GM21360 (cell line): Measurements from ENCODE around the gene RBM19.

Experiments
- ATAC-seq: cut with Tn5 transposase; IDR thresholded peaks from one replicate; pipeline ENCODE4 v1.9.1; 2021; ENCODE audit warnings: mild to moderate bottlenecking, moderate library complexity; ENCODE audit not compliant: unreplicated experiment

RBM19 gene

DNA sequence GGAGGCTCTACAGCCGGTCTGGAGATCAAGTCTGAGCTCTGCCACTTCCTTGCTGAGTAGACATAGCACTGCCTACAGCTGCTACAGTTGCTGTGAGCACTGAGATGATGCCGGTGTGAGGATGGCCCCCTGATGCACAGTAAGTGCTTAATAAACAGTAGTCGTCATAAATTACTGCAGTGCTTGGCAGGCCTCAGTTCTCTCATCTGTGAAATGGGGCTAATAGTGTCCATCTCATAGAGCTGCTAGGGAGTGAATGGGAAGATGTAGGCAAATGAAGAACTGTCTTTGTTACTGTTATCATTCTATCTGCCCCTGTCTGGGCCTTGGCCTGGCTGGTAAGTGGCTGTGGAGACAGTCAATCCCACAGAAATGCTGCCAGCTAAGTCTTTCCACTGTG lies 124.3 kb downstream of the RBM19 start:
- no peak for ATAC-seq

DNA sequence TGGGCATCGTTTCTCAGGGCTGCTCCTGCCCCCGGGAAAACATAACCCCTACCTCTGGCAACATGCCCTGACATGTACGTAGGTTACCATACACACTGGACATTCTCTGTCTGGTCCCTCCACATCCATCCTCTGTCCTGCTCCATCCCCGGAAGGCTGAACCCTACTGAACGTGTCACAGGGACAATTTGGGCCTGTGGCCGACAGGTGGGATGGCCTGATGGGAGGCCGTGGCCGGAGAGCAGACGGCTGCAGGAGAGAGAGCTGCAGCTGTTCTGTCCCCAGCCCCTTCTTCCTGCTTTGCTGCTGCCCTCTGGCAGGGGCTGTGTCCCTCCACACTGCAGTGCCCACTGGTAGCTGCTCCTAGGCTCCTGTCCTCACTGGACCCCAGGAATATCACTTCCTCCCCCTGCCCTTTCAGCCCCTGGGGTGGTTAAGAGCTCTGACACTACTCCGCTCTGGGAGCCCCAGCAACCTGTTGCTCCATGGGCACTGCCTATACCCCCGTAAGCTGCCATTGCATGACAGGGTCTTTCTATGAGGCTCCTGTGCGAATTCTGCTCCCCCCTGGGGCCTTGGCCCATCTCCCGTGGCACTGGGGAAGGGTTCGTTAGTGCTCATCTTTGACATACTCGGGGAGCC lies 125.6 kb downstream of the RBM19 start:
- ATAC-seq: no peak

DNA sequence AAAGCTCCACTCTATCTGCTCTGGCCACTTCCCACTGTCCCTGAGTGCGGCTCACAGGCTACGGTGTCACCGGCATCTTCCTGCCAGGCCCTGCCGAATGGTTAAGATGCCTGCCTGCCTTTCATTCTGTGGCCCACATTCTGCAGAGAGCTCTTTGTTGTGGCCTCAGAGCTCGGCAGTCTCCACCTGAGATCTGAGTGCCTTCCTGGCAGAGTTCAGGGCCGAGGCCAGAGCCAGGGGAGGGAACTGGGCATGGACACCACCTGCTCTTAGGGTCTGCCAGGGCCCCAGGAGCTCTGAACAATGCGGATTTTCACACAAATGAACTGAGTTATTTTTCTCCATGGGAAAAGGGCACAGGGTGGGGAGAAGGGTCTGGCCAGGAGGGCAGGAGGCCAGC lies 127.2 kb downstream of the RBM19 start:
- ATAC-seq: no peak

DNA sequence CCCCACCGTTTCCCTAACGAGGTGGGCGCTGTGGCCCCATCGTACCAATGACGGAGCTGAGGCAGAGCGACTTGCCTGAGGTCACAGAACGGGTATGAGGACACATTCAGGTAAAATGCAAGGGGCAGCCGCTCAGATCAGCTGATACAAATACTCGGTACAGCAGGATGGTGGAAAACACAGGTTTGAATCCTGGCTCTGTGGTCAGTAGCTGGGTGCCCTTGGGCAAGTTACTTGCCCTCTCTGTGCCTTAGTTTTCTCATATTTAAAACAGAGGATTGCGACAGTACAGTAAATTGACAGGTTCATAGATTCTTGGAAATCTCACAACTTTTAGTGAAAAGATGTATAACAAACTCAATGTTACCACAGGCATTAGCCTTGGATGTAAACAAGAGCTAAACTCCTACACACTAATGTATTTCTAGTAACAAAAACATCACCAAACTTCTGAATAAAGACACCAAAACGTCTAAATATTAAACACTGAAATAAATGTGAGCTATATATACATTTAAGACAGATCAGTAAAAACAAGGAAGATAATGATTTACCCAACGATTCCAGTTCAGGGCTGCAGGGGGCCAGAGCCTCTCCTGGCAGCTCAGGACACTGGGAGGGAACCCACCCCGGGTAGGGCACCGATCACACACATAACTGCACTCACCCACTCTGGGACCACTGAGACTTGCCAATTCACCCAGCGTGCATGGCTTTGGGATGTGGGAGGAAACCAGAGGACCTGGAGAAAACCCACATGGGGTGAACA lies 128.4 kb downstream of the RBM19 start:
- no peak for ATAC-seq

DNA sequence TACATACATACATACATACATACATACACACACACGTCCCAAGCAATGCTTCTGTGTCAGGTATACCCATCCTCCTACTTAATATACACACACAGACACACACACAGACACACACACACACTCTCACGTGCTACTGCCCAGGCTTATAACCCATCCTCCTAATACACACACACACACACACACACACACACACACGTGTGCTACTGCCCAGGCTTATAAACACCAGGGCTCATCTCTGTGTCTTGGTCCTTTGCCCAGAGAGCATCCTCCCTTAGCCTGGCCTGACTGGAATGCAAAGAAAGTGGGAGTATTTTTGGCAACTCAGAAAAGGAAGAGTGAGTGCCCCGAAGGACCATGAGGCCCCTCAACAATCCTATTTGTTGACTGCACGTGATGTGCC lies 129.0 kb downstream of the RBM19 start:
- no peak for ATAC-seq

DNA sequence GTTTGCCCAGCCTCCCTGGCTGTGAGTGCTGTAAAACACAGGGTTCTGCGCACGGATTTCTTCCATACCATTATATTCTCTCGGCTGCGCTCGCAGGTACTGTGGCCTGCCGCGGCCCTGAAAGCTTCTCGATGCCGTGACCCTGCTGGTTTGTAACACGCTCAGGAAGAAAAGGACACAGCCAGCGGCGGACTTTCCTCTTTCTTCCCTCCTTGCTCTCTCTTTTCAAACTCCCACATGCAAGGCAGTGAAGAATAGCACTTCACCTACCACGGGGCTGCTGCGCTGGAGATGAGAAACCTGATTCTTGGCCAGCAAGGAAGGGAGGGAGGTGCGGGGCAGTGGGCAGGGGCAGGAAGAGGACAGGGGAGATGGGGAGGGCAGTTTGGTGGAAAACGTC lies 130.2 kb downstream of the RBM19 start:
- no peak for ATAC-seq

DNA sequence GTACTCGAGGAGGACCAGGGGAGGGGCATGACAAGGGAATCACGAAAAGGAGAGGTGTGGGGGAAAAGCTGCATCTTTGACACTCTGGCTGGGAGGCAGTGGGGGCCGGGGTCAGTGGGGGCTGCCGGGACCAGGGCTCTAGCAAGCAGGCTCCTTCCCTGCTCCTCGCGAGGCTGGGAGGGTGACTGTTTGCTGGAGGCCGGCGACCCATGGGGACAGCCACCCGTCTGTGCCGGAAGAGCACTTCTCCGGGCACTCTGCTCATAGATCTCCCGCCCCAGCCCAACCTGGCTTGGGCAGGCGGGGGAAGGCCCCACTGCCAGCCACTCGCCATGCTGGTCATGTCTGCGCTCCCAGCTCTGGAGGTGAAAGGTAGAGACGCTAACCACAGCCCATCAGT lies 130.7 kb downstream of the RBM19 start:
- no peak for ATAC-seq

DNA sequence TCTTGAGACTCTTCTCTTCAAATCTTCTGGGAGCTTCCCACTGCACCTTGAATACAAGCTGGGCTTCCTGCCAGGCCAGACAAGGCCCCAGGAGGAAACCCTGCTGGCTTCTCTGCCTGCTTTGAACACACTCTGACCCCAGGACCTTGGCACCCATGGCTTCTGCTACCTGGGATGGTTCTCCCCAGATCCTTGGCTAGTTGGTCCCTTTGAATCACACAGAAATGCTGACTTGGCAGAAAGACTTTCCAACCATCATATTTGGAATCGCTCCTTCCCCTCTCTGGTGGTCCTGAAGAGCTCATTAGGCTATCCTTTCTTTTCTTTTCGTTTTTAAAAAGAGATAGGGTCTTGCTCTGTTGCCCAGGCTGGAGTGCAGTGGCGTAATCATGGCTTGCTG lies 132.7 kb downstream of the RBM19 start:
- no peak for ATAC-seq

DNA sequence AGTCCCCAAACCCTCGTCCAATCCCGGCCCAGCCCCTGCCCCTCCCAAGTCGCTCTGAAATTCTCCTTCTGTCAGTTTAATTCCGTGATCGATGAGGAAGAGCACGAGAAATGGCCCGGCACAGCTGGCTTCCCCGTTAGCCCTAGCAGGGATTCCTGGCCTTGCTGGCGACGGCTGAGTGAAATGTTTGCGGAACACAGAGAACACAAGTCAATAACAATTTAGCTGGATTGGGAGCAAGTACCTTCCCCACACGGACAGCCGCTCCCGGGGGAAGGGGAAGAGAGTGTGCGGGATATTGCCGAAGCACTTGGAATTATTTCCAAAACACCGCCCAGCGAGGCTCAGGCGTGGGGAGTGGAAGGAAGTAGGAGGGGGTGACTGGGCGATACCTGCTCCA lies 134.6 kb downstream of the RBM19 start:
- no peak for ATAC-seq

DNA sequence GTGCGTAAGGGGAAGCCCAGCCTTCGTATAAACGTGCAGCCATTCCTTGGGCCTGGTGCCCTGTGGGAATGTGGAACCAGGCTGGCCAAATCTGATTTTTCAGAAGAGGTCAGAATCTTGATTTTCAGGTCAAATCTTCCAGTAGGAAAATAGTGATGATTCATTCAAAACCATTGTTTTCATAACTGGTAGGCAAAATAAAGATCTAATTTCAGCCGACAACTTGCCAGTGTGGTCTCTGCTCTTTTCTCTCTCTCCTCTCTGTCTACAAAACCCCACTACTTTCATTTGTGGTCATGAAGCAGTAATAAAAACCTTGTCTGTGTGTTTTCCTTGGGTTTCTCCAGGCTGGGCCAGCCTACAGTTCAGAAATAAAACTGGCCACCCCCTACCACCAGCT lies 135.1 kb downstream of the RBM19 start:
- no peak for ATAC-seq

DNA sequence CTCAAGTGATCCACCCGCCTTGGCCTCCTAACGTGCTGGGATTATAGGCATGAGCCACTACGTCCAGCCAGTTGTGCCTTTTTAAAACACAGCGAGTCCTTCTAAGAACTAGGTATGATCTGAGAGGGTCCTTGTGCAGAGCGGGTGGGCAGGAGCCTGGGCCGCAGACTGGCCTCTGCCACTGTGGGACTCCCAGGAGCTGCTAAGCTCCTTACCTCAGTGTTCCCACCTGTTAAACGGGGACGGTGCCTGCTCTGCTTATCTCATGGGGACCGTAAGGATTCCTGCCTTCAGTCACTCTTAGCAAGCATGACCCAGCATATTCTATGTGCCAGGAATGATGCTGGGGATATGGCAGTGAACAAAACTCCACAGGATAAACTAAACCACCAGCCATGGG lies 136.9 kb downstream of the RBM19 start:
- no peak for ATAC-seq

DNA sequence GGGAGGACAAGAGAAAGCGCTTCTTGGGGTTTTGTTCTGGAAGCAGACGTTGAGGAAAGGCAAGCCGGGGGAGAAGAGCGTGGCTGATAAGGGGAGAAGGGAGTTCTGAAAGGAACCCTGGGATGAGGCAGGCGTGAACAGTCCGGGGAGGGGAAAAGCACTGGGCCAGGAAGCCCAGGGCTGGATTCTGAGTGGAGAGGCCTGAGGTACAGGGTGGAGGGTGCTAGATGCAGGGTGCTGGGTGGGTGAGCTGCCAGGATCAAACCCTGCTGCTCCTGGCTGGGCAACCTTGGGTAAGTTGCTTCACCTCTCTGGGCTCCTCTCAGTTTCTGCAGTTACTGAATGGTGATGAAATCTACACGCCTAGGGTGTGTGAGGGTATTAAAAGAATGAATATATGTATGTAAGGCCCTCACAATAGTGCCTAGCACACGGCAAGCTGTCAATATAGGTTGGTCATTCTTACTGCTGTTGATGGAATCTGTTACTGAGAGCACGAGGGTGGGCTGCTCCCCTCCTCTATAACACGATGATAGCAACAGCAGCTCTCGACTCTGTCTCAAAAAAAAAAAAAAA lies 138.5 kb downstream of the RBM19 start:
- ATAC-seq: no peak

DNA sequence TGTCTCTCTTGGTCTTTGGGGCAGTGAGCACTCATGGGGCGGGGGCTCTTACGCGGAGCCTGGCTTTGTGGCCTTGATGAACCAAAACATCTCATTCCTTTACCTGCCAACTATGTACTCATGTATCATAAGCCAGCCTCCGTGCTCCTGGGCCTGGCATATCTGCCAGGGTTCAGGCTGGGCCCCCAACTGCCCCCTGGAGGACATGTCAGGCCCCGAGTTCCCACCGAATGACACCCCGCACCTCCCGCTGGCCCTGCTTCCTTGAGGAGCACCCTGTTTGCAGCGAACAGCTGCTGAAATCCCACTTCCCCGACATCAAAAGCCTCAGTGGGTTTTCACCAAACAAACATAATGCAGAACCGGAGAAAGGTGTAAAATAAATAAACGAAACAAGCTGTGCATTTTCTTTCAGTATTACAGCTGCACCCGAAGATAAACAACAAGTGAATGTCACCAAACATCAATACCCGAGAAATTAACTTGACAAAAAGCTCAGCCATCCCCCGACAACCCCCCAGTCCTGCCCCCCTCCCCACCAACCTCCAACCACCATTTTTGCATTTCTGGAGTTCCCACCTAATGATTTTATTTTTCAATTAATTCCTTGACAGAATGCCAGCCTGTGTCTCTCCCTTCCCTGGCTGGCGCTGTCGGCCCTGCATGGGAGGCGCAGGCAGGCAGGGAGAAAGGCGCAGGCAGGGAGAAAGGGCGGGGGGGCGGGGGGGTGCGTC lies 139.2 kb downstream of the RBM19 start:
- ATAC-seq: no peak

DNA sequence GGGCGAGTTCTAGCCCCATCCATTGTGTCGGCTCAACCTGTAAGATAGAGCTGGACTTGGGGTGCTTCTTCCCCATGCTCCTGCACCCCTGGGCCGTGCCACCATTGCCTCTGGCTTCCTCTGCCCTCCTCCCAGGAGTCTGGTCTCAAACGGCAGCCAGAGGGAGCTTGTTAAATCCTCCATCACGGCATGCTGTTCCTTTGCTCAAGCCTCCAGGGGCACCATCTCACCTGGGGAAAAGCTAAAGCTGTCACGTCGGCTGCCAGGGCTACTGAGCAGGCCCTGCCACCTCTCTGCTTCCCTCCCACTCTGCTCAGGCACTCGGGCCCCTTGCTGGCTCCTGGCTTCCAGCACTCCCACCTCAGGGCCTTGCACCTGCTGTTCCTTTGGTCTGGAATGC lies 140.4 kb downstream of the RBM19 start:
- ATAC-seq: no peak

DNA sequence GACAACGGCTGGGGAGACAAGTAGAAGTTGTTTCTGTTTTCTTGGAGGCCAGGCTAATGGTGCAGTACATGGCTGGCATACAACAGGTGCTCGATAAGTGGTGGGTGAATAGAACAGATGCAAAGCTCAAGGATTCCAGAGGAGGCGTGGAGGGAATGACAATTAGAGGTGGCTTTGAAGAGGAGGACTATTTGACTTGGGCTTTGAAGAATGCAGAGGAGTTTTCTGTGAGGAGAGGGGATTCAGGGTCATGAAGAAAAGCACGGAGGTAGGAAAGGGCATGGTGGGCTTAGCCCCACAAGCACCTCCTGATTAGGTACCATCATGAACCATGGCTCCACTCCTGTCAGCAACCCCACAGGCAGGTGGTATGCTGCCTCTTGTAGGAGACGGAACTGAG lies 142.3 kb downstream of the RBM19 start:
- no peak for ATAC-seq

DNA sequence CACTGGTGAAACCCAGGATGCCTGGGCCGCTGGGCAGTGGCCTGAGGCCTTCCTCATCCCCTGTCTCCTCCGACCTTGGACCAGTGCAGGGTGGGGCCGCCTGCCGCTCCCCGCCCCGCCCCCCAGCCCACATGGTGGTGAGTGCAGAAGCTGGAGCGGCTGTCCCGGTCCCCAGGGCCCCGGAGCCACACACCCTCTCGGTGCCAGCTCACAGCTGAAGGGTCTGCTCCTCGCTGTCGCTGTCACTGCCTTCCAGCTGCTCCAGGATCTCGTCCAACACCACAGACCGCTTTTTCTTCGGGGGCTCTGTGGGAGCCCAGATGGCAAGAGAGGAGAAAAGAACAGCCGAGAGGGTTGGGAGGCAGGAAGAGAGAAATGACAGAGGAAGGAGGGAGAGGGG lies 143.1 kb downstream of the RBM19 start:
- ATAC-seq: no peak

DNA sequence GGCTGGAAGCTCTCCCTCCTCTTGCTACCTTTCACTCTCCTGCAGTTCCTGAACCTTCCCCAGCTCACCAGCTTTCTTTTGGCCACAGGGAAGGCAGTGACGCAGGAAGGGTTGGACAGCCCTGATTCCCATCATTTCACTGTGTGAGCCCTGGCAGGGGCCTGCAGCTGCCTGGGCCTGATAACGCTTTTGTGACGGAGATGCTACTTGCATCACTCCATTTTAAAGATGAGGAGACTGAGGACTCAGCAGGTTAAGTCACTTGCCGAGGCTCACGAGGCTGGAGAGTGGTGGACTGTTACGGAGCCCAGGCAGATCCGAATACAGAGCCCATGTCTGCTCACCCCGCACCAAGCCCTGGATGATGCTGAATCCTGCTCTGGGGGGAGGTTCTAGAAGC lies 145.3 kb downstream of the RBM19 start:
- ATAC-seq: no peak

DNA sequence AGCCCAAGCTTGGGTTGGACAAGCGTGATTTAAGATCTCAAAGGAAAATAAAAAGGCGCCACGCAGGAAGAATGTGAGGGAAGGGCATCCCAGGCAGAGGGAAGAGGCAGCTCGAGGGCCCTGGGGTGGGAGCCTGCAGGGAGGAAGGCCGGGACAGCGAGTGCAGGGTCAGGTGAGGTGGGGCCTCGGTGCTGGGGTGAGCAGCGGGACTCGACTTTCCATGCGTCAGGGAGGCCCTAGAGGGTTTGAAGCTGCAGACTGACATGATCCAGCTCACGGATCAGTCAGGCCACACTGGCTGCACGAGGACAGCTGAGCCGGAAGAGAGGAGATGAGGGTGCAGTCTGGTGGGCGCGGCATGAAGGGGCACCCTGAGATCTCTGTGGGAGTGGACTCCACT lies 145.8 kb downstream of the RBM19 start:
- no peak for ATAC-seq

DNA sequence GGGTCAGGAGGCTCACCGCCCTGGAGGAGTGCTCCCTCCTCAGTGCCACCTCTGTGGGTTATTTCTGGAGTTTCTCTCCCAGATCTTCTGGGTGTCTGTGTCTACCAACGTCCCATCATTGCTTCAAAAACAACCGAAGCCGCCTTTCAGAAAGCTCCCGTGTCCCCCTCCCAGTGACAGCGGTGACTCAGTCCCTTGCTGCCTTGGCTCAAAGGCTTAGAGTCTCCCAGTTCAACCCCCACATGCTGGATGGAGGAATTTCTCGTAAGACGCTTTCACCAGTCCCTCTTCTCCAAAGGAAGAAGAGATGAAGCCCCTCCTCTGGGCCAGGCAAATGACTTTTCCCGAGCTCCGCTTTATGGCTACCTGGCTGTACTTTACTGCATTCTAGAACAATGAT lies 146.6 kb downstream of the RBM19 start:
- ATAC-seq: no peak

DNA sequence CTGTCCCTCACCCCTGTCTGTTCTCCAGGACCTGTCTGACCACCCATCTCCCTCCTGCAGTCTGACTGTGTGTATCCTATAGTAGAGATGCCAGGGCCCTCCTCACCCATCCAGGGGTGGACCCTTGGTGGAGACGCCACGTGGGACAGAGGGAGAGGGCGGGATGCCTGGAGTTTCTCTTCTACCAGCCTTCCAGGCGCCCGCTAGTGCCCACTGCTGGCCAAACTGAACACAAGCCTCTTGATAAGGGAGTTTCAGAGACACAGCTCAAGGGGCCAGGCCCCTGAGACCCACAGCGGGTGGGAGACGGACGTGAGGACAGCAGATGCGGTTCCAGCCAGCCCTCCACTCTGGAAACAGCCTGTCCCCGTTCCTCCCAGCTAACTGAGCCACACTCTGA lies 147.3 kb downstream of the RBM19 start:
- ATAC-seq: no peak

DNA sequence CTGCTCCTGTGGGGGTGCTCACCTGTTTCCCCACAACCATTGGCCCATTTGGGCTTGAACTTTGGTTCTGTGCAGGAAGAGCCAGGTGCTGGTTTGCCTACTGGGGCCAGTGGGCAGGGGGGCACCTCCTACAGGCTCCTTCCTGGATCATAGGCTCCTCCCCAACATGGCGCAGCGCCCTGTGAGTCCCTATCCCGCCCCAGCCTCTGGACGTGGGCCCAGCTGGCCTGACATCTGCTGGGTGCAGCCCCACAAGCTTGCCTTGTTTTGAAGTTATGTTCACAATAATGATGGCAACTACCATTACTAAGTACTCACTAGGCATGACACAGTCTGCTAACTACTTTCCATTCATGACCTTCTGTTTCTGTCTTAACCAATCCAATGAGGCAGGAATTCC lies 147.8 kb downstream of the RBM19 start:
- ATAC-seq: no peak

DNA sequence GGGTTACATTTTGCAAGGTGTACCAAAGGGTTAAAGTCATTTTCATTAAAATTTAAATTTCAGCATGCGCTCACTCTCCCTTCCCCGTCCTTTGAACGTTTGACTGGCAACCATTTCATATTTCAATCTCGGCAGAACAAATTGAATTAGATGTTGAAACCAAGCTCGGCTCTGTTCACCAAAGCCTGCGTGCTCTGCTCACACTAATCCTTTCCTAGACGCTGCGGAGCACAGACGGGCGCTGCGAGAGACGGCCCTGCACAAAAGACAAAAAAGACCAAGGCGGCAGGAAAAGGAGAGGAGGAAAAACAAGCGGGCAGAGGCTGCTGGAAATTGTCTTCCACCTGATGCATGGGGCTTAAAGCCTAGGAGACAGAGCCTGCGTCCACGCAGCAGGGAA lies 149.3 kb downstream of the RBM19 start:
- ATAC-seq: no peak
